HG03378 (cell line): Measurements from ENCODE around the gene GGT5.
"Not testable (repeated sequence)": the region's sequence is repeated elsewhere in the genome, so short reads cannot be mapped to it uniquely, and the experiment has no call there.

ENCODE experiments used
- ATAC-seq: cut with Tn5 transposase; IDR thresholded peaks from one replicate; pipeline ENCODE4 v1.9.1; 2021; ENCODE audit warnings: mild to moderate bottlenecking, moderate library complexity; ENCODE audit not compliant: unreplicated experiment

The GGT5 gene

GRCh38 chr22:24263479-24263878, 18.6 kb upstream of the GGT5 start:
- not testable (repeated sequence) for ATAC-seq

DNA sequence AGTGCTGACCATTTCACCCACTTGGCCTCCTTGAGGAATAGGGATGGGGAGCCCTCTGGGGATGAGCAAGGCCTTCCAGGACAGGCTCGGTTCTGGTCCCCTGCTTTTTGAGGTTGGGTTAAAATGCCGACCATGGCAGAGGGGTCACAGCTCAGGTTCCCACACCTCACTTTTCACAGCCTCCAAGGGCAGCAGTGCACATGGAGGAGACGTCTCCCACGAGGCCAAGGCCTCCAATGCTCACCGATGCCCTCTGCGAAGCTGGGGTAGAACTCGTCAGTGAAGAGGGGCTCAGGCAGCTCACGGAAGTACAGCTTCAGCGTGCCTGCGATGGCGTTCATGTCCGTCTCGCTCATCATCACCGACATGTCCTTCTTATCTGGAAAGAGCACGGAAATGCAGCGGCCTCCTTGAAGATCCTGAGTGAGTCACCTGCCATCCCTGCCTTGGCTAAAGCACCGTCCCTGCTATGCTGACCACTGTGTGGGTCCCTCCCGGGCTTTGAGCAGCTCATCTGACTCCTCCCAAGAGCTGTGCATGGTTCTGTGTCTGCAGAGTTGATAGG, 17.4 kb upstream of the GGT5 start:
- ATAC-seq: not testable (repeated sequence)

- not testable (repeated sequence) for ATAC-seq
Measured at GRCh38 chr22:24259459-24259858, 14.6 kb upstream of the GGT5 start.

GRCh38 chr22:24256736-24257135, 11.9 kb upstream of the GGT5 start:
- not testable (repeated sequence) for ATAC-seq

- ATAC-seq: not testable (repeated sequence)
Measured at GRCh38 chr22:24256136-24256535, 11.3 kb upstream of the GGT5 start.

- not testable (repeated sequence) for ATAC-seq
Measured at GRCh38 chr22:24253126-24253525, 8.2 kb upstream of the GGT5 start.

DNA sequence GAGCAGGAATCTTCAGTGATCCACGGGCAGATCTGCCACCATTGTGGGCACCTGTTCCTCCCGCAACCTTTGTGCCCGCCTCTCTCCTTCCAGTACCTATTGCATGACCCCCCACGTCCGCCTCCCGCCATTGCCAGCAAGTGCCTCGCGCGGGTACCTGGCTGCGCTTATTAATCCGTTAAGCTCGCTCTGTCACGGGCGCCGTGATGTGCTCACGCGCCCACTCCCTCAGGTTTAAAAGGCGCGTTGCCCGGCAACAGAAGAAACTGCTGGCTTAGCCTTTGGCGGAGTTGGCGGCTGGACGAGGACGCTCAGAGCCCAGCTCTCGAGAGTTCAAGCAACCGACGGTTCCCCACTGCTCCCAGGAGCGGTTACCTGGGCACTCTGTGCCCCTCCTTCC, 6.4 kb upstream of the GGT5 start:
- ATAC-seq: not testable (repeated sequence)

DNA sequence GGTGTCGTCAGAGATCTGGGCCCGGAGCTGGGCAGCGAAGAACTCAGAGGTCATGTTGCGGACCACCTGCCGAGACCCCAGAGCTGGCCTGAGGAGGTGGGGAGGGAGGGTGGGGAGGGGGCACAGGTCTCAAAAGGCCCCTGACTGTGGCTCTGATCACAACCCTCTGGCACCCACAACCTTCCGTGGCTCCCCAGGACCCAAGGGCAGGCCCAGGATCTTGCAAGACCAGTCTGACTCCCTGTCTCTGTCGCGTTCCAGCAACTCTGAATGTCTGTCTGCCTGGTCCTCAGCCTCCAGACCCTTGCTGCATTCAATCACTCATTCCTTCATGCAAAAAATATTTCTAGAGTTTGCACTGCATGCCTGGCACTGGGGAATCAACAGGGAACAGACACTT, 4.5 kb upstream of the GGT5 start:
- not testable (repeated sequence) for ATAC-seq

DNA sequence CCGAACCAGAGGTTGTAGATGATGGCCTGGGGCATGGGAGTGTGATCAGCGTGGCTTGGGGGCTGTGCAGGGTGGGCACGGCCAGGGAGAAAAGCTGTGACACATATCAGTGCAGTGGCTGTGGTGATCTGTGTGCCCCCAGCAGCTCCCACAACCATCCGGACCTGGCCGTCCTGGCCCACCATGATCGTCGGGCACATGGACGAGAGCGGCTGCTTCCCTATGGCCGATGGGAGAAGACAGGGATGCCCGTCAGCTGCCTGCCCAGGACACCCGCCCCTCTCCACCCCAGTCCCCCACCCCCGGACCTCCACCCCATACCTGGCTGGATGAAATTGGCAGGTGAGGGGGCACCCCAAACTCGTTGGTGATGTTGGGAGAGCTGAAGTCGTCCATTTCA, 3.7 kb upstream of the GGT5 start:
- ATAC-seq: not testable (repeated sequence)

DNA sequence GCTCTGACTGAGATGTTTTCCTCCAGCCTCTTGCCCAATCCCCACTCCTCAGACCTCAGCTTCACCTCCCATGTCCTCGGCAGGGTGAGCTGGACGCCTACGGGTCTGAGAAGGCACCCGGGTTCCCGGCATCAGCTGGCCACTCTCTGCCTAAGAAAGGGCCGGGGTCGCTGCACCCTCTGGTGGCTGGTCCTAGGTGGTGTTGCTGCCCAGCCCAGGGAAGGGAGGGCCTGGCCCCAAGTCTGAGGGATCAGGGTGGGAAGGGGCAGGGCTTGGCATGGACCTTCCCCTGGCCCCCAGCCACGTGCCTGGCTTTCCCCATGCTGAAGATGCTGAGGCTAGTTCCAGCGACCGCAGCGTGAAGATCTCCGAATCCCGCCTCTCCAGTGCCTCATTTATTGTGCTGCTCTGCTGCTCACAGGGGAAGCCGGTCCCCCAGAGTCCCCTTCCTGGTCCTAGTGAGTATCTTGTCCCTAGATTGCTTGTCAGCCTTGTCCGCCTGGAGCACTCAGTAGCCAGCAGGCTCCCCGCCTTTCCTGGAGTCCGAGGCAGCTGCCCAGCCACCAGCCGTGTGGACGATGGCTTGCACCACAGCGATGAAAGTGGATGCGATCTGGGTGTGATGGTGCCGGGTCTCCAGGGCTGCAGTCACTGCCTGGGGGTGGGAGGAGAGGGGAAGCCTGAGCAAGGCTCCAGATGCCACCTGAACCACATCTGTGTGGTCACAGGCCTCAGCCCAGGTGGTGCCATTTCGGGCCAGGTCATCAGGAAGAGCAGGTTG, 2.9 kb upstream of the GGT5 start:
- no peak for ATAC-seq

DNA sequence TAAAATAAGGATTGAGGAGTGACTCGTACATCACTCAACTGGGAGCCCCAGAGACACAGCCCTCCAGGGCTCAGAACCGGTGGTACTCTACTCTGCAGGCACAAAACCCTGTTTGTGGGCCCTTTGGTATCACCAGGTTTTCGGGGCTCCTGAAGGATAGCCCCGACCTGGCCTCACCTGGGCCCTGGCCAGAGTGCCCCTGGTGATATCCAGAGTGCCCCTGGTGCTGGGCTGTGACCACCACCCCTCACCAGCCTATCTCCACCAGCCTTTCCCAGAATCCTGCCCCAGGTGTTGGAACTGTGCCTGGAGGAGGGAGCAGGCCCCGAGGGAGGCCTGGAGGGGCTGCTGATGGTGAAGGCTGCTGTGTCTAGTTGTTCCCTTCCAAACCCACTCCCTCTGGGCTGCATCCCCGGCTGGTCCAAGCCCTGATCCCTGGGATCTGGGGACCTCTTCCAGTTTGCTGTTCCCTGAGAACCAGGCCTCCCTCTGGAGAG, 2.2 kb upstream of the GGT5 start:
- no peak for ATAC-seq

DNA sequence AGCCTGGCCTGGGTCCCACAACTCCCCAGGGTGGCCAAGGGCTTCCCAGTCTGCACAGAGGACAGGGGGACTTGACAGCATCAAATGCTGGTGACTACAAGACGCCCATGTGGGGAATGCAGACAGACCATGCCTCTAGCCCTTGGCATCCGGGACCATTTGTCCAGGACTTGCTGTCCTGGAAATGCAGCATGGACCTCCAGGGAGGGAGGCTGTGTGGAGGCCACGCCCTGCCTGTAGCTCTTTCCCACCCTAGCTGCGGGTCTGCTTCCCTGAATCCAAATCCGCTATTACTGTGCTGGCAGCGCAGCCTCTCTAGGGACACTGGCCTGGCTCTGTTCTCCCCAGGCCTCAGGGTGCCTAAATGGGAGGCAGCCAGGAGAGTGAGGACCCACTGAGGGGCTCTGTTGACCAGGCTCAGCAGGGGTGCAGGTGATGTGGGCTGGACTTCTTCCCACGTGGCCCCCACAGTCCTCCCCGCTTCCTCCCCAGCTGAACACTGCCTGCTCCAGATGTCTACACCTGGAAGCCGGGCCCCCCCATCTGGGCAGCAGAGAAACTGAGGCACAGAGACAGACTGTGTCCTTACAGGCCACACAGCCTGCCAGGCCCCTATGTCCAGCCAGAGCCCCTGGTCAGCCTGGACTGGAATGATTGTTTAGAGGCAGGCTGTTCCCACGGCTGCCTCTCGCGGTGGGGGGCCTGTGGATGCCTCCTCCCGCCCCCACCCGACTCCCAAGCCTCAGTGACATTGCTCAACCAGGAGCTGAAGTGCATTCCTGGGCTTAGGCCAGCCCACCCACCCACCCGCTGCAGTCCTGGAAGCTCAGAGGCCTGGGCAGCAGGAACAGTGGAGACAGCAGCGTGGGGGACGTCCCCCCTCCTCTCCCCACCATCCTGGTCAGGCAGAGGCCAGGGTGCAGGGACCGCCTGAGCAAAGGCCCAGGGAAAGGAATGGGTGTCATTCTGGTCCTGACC, 991 bp upstream of the GGT5 start:
- ATAC-seq: not testable (repeated sequence)

DNA sequence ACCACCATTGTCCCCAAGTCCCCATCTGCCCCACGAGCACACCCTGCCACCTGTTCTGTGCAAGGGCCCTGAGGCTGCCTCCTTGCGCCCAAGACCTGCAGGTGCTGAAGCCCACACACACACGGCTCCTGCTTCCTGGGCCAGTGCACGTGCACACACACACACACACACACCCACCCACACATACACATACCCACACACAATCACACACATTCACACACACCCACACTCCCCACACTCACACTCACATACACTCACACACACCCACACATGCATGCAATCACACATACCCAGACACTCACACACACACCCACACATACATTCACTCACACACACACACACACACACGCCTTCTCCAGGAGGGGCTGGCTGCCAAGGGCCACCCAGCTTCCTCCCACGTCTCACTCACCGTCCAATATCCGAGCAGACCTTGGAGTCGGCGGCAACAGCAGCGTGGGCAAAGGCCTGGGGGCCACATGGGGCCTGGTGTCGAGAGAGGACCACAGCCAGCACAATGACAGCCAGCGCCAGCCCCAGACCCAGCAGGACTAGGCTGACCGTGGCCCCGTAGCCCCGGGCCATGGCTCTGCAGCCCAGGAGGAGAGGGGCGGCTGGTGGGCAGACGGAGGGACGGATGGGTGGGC, 616 bp downstream of the GGT5 start:
- ATAC-seq: no peak

- ATAC-seq: not testable (repeated sequence)
Measured at GRCh38 chr22:24243417-24243816, 1.5 kb downstream of the GGT5 start.

GRCh38 chr22:24240985-24241692, 3.7 kb downstream of the GGT5 start:
- not testable (repeated sequence) for ATAC-seq

- no peak for ATAC-seq
Measured at GRCh38 chr22:24240381-24240780, 4.5 kb downstream of the GGT5 start.

DNA sequence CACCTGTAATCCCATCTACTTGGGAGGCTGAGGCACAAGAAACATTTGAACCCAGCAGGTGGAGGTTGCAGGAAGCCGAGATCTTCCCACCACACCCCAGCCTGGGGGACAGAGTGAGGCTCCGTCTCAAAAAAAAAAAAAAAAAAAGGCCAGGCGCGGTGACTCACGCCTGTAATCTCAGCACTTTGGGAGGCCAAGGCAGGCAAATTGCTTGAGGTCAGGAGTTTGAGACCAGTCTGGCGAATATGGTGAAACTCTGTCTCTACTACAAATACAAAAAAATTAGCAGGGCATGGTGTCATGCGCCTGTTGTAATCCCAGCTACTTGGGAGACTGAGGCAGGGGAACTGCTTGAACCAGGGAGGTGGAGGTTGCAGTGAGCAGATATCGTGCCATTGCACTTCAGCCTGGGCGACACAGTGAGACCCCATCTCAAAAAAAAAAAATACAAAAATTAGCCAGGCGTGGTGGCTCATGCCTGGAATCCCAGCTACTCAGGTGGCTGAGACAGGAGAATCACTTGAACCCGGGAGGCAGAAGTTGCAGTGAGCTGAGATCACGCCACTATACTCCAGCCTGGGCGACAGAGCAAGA, 6.7 kb downstream of the GGT5 start:
- not testable (repeated sequence) for ATAC-seq

DNA sequence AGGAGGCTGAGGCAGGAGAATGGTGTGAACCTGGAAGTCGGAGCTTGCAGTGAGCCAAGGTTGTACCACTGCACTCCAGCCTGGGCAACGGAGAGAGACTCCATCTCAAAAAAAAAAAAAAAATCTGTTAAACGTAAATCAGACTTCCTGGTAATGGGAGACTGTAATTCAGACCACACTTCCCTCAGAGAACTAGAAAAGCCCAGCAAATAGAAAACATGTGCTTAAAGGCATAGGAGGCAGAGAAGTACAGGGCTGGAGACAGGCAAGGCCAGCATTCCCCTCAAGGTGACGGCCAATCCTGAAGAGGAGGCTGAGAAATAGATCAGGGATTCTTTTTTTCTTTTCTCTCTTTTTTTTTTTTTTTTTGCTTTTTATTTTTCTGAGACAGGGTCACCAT, 8.2 kb downstream of the GGT5 start:
- ATAC-seq: no peak

- ATAC-seq: no peak
Measured at GRCh38 chr22:24235315-24235714, 9.6 kb downstream of the GGT5 start.

GRCh38 chr22:24233816-24234215, 11.1 kb downstream of the GGT5 start:
- no peak for ATAC-seq
